ENCODE measurements around the gene BCKDK. TPM values are rescaled to one million over a fixed set of nuclear protein-coding genes. Genes with fewer than 3 reads are reported as not detected.
A peak's percentile ranks its signal among the peaks of the same experiment; 100 is the strongest.

Gene BCKDK
- total RNA-seq, 4 donors from 2014 or later: 60.7 to 85.3 (median 78.6) TPM

GRCh38 chr16:31111881-31112466, 3.8 kb downstream of the BCKDK start:
- WGBS, 2 donors: 67 to 90% methylated on average over 22 to 23 of the region's 23 CpGs
- H3K4me3 ChIP-seq (ENCODE audit: low read depth, poor library complexity, severe bottlenecking): no peak overlapping the region
- intact Hi-C loops (cut with DNase I; ENCODE audit: low total_unique reads): no loop called here
- TF ChIP-seq CTCF (IDR thresholded peaks at IDR 0.05) (no peak), POLR2A (IDR thresholded peaks at IDR 0.05) (no peak)
- DNase-seq (ENCODE audit: low spot score in 2 of 2): no peak

- TF ChIP-seq CTCF (IDR thresholded peaks at IDR 0.05): no peak
- TF ChIP-seq POLR2A (IDR thresholded peaks at IDR 0.05): no peak
- no peak overlapping the region for H3K4me3 ChIP-seq (ENCODE audit: low read depth, poor library complexity, severe bottlenecking)
- DNase-seq (ENCODE audit: low spot score in 2 of 2): no peak
- intact Hi-C loops (cut with DNase I; ENCODE audit: low total_unique reads): no loop called here
- 48 to 55% methylated on average over 2 of the region's 2 CpGs for WGBS, 2 donors
Observed at GRCh38 chr16:31112711-31113110, 4.5 kb downstream of the BCKDK start.

- no peak for DNase-seq (ENCODE audit: low spot score in 2 of 2)
- TF ChIP-seq CTCF (IDR thresholded peaks at IDR 0.05): no peak
- no peak for TF ChIP-seq POLR2A (IDR thresholded peaks at IDR 0.05)
- intact Hi-C loops (cut with DNase I; ENCODE audit: low total_unique reads): no loop called here
- 43 to 48% methylated on average over 5 of the region's 5 CpGs for WGBS, 2 donors
- H3K4me3 ChIP-seq (ENCODE audit: low read depth, poor library complexity, severe bottlenecking): no peak overlapping the region
Observed at GRCh38 chr16:31113121-31114120, 5.2 kb downstream of the BCKDK start.

- no peak for DNase-seq (ENCODE audit: low spot score in 2 of 2)
- H3K4me3 ChIP-seq (ENCODE audit: low read depth, poor library complexity, severe bottlenecking): no peak overlapping the region
- WGBS, 2 donors: 44 to 45% methylated on average over 8 of the region's 8 CpGs
- intact Hi-C loops (cut with DNase I; ENCODE audit: low total_unique reads): no loop called here
- TF ChIP-seq CTCF (IDR thresholded peaks at IDR 0.05): no peak
Observed at GRCh38 chr16:31114468-31114867, 6.3 kb downstream of the BCKDK start.

GRCh38 chr16:31117384-31118222, 9.4 kb downstream of the BCKDK start, which contains the start of gene KAT8:
TSS of gene KAT8 (plus strand) at chr16:31117664. CDS start at chr16:31117682, 18 bp downstream.
- peak within 1 kb of the TSS; percentile 26 for H3K4me3 ChIP-seq (ENCODE audit: low read depth, poor library complexity, severe bottlenecking)
- intact Hi-C loops (cut with DNase I; ENCODE audit: low total_unique reads): no loop called here
- WGBS, 2 donors: 0 to 1% methylated on average over 50 to 61 of the region's 68 CpGs
- peak in 1 of 2 donors; percentile 47 for TF ChIP-seq POLR2A (IDR thresholded peaks at IDR 0.05)
- no peak for TF ChIP-seq CTCF (IDR thresholded peaks at IDR 0.05)
- DNase-seq (ENCODE audit: low spot score in 2 of 2): peak; percentile 98 to 100
